ENCODE results near the gene PPIL6. TPM values are rescaled to one million over a fixed set of nuclear protein-coding genes. Genes with fewer than 3 reads are reported as not detected.

PPIL6 gene
- total and polyA plus RNA-seq, 2 experiments from 2014 or later = 2.6 to 2.9 TPM

GRCh38 chr6:109382576-109383437 is 57.6 kb downstream of the PPIL6 start:
- peaks cover 29% of the 10 kb centered on the region for H3K4me1 ChIP-seq (ENCODE audit: insufficient read depth)
- peak overlapping the region; percentile 44 for H2AFZ ChIP-seq
- H3K4me2 ChIP-seq = peak overlapping the region; percentile 72
- no peaks in the 10 kb centered on the region for H3K36me3 ChIP-seq (replicated peaks; ENCODE audit: insufficient read depth, low read depth)
- H3K27me3 ChIP-seq = no peaks in the 10 kb centered on the region
- no peaks in the 10 kb centered on the region for H3K9me2 ChIP-seq (replicated peaks; ENCODE audit: insufficient read depth)
- peaks cover 39% of the 10 kb centered on the region for H3K79me2 ChIP-seq
- TF ChIP-seq EZH2 (IDR thresholded peaks at IDR 0.05; ENCODE audit: borderline replicate concordance) (no peak), CTCF (IDR thresholded peaks at IDR 0.05; ENCODE audit: poor library complexity) (peak; percentile 72), EZH2phosphoT487 (IDR thresholded peaks at IDR 0.05; ENCODE audit: low read depth, severe bottlenecking, unreplicated experiment) (no peak)
- peak overlapping the region; percentile 43 for H3K4me3 ChIP-seq
- DNase-seq (ENCODE audit: low spot score) = peak; percentile 96
- H3K9me3 ChIP-seq (ENCODE audit: low read depth) = no peaks in the 10 kb centered on the region
- under 1% methylated on average over 37 of the region's 42 CpGs for WGBS (ENCODE audit: low lambda C conversion rate, missing lambda C conversion rate)
- peak overlapping the region; percentile 96 for H3K27ac ChIP-seq
- peaks cover 37% of the 10 kb centered on the region for H4K20me1 ChIP-seq (ENCODE audit: insufficient read depth, poor library complexity, severe bottlenecking)

DNA sequence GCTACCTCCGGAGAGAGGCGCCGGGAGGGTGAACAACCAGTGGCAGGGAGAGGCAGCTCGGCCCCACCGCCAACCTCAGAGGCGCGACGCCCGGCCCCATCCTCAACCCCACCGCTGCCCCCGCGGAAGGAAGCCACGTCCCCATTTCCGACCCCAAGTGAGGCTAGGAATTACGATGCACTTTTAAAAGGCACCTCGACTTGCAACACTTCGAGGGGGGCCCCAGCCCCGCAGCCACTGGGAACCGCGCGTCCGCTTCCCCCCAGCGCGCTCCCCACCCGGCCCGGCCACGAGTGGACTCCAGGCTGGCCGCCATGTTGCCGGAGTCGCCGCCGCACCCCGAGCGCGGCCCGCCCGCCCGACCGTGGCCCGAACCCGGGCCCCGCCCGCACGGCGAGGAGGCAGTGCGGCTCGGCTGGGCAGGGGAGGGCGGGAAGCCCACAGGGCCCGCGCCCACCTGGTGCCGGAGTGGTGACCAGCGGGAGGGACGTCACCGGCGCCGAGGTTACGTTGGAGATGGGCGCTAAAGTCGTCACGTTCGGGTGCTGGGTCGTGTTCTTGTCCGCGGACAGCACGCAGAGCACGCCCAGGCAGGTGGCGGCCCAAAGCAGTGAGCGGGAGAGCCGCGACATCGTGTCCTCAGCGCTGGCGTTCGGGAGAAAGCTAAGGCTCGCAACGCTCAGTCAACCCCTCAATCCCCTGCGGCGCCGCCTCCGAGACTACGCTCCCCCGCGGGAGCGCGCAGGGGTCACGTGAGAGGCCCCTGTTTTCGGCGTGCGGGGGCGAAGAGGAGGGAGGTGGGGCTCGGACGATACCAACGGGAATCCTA is 58.5 kb downstream of the PPIL6 start, which contains the start of gene CD164:
CD164 (minus strand) TSS at position 721 of the 829 bp plus-strand sequence; CDS start at position 632, 89 bp downstream.
- peak within 1 kb of the TSS; percentile 48 for H2AFZ ChIP-seq
- H3K79me2 ChIP-seq = peaks cover 48% of the 10 kb centered on the region
- DNase-seq (ENCODE audit: low spot score) = peak; percentile 97
- under 1% methylated on average over 47 of the region's 93 CpGs for WGBS (ENCODE audit: low lambda C conversion rate, missing lambda C conversion rate)
- peaks cover 29% of the 10 kb centered on the region for H3K4me1 ChIP-seq (ENCODE audit: insufficient read depth)
- no peak for TF ChIP-seq EZH2phosphoT487 (IDR thresholded peaks at IDR 0.05; ENCODE audit: low read depth, severe bottlenecking, unreplicated experiment)
- no peak for TF ChIP-seq CTCF (IDR thresholded peaks at IDR 0.05; ENCODE audit: poor library complexity)
- TF ChIP-seq EZH2 (IDR thresholded peaks at IDR 0.05; ENCODE audit: borderline replicate concordance) = no peak
- no peaks in the 10 kb centered on the region for H3K27me3 ChIP-seq
- H3K9me2 ChIP-seq (replicated peaks; ENCODE audit: insufficient read depth) = no peaks in the 10 kb centered on the region
- H4K20me1 ChIP-seq (ENCODE audit: insufficient read depth, poor library complexity, severe bottlenecking) = peaks cover 45% of the 10 kb centered on the region
- H3K4me2 ChIP-seq = peak within 1 kb of the TSS; percentile 72
- peak within 1 kb of the TSS; percentile 86 for H3K4me3 ChIP-seq
- peak within 1 kb of the TSS; percentile 96 for H3K27ac ChIP-seq
- no peaks in the 10 kb centered on the region for H3K9me3 ChIP-seq (ENCODE audit: low read depth)
- no peaks in the 10 kb centered on the region for H3K36me3 ChIP-seq (replicated peaks; ENCODE audit: insufficient read depth, low read depth)

DNA sequence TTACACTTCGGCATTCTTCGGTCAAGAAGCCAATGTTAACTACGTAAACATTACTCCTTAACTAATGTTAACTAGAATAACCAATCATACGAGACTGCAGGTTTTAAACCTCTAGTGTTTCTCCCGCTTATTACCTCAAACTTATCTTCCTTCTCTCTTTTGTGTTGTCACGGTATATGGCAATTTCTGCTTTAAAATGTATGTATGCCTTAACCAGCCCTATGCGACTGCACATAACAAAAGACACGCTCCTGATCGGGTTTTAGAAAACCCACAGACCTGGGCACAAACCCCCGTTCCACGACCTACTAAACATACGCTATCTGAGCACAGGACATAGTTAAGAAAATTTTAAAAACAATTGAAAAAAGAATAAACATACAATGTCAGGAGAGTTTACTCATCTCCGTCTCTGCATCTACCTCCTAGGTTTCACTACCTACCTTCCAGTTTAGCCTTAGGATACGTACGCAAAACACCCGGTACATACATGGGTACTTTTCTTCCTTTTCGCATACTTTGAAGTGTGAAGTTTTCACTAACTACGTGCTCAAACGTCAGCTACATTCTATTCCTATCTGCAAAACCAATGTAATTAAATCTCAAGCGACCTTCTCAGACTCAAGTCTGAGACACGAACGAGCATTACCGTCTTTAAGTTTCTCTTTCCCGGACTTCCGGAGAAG is 59.2 kb downstream of the PPIL6 start:
- peak overlapping the region; percentile 48 for H2AFZ ChIP-seq
- no peaks in the 10 kb centered on the region for H3K36me3 ChIP-seq (replicated peaks; ENCODE audit: insufficient read depth, low read depth)
- no peaks in the 10 kb centered on the region for H3K9me2 ChIP-seq (replicated peaks; ENCODE audit: insufficient read depth)
- H3K4me1 ChIP-seq (ENCODE audit: insufficient read depth) = peaks cover 29% of the 10 kb centered on the region
- H3K79me2 ChIP-seq = peaks cover 55% of the 10 kb centered on the region
- no peak for DNase-seq (ENCODE audit: low spot score)
- H3K9me3 ChIP-seq (ENCODE audit: low read depth) = no peaks in the 10 kb centered on the region
- H3K4me2 ChIP-seq = peak overlapping the region; percentile 72
- H3K27me3 ChIP-seq = no peaks in the 10 kb centered on the region
- peak overlapping the region; percentile 96 for H3K27ac ChIP-seq
- TF ChIP-seq EZH2 (IDR thresholded peaks at IDR 0.05; ENCODE audit: borderline replicate concordance) (no peak), CTCF (IDR thresholded peaks at IDR 0.05; ENCODE audit: poor library complexity) (no peak), EZH2phosphoT487 (IDR thresholded peaks at IDR 0.05; ENCODE audit: low read depth, severe bottlenecking, unreplicated experiment) (no peak)
- H3K4me3 ChIP-seq = peak overlapping the region; percentile 86
- WGBS (ENCODE audit: low lambda C conversion rate, missing lambda C conversion rate) = under 1% methylated on average over 25 of the region's 25 CpGs
- H4K20me1 ChIP-seq (ENCODE audit: insufficient read depth, poor library complexity, severe bottlenecking) = peaks cover 53% of the 10 kb centered on the region

Measured in hepatocyte (in vitro differentiated cells).